Nephron (organoid): ENCODE results near the gene ABHD6.
"Not testable (repeated sequence)": the region's sequence is repeated elsewhere in the genome, so short reads cannot be mapped to it uniquely, and the experiment has no call there.

ENCODE experiments used
- H3K27ac Mint-ChIP-seq, 3 experiments: 2 replicates each; pipeline ENCODE4 v1.8.0; 2020; ENCODE audit warnings: mixed read lengths in 3 of 3, mild to moderate bottlenecking in 2 of 3, moderate library complexity in 1 of 3
- H3K27me3 Mint-ChIP-seq: 2 replicates; pipeline ENCODE4 v1.8.0; 2021; ENCODE audit warnings: low read depth, mild to moderate bottlenecking, moderate library complexity, mixed read lengths
- H3K36me3 Mint-ChIP-seq: 2 replicates; pipeline ENCODE4 v1.8.0; 2020; ENCODE audit warnings: low read depth, mixed read lengths
- H3K4me1 Mint-ChIP-seq: 2 replicates; pipeline ENCODE4 v1.8.0; 2020; ENCODE audit warnings: mixed read lengths
- H3K4me3 Mint-ChIP-seq, 3 experiments: 2 replicates each; pipeline ENCODE4 v1.8.0; 2020; ENCODE audit warnings: mild to moderate bottlenecking in 3 of 3, mixed read lengths in 3 of 3, moderate library complexity in 2 of 3
- H3K9me3 Mint-ChIP-seq: 2 replicates; pipeline ENCODE4 v1.8.0; 2020; ENCODE audit warnings: mixed read lengths
- TF ChIP-seq, protein P1 (sequence below), 3 experiments: fragments of 200-600 bp; sonication (generic); IDR thresholded peaks; one replicate each; pipeline ENCODE4 v1.5.0; 2021; ENCODE audit warnings: antibody characterized with exemption in 3 of 3; ENCODE audit not compliant: unreplicated experiment in 3 of 3

The ABHD6 gene

DNA sequence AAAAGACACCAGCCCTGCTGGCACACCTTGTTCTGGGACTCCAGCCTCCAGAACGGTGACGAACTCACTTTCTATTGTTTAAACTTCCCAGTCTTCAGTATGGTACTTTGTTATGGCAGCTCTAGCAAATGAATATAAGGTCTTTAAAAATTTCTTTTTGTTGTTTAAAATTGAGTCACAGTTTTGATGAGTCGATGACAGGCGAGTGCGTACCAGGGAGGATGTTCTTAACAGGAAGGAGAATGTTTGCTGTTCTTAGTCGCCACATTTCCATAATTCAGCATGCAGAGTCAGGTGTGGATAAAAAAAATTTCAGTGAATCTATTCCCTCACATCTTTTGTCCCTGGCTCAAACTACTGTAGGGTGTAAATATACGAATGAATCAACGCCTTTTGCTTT lies 39.2 kb upstream of the ABHD6 start:
- peaks cover 18% of the 10 kb centered on the region for H3K4me1 Mint-ChIP-seq
- no peaks in the 10 kb centered on the region for H3K9me3 Mint-ChIP-seq
- TF ChIP-seq, protein P1, sequence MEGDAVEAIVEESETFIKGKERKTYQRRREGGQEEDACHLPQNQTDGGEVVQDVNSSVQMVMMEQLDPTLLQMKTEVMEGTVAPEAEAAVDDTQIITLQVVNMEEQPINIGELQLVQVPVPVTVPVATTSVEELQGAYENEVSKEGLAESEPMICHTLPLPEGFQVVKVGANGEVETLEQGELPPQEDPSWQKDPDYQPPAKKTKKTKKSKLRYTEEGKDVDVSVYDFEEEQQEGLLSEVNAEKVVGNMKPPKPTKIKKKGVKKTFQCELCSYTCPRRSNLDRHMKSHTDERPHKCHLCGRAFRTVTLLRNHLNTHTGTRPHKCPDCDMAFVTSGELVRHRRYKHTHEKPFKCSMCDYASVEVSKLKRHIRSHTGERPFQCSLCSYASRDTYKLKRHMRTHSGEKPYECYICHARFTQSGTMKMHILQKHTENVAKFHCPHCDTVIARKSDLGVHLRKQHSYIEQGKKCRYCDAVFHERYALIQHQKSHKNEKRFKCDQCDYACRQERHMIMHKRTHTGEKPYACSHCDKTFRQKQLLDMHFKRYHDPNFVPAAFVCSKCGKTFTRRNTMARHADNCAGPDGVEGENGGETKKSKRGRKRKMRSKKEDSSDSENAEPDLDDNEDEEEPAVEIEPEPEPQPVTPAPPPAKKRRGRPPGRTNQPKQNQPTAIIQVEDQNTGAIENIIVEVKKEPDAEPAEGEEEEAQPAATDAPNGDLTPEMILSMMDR (IDR thresholded peaks at IDR 0.05; ENCODE audit: unreplicated experiment in 3 of 3) = no peak

DNA sequence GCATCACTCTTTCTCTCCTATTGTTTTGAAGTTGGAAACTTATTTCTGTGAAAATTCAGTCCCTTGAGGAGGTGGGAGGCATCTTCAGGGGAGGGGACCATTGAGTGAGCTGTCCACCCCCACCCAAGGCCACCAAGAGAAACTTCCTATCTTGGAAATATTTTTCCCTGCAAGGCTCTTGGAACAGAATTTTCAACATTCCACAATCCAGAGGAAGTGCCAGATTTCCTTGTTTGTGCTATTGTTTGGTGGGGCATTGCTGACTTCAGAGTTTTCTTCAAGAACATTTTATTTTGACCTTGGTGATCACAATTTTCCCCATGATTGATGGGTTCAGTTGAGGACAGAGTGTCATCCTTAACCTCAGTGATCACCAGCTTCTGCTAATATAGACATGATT lies 38.8 kb upstream of the ABHD6 start:
- no peaks in the 10 kb centered on the region for H3K9me3 Mint-ChIP-seq
- TF ChIP-seq, protein P1 (IDR thresholded peaks at IDR 0.05; ENCODE audit: unreplicated experiment in 3 of 3) = no peak
- no peak overlapping the region for H3K4me3 Mint-ChIP-seq
- H3K4me1 Mint-ChIP-seq = peaks cover 18% of the 10 kb centered on the region
- H3K27ac Mint-ChIP-seq = no peak overlapping the region
- H3K27me3 Mint-ChIP-seq = peaks cover 16% of the 10 kb centered on the region
- no peaks in the 10 kb centered on the region for H3K36me3 Mint-ChIP-seq

More for the DNA sequence above, 39.2 kb upstream of the ABHD6 start:
- H3K27ac Mint-ChIP-seq = no peak overlapping the region
- no peak overlapping the region for H3K4me3 Mint-ChIP-seq
- peaks cover 14% of the 10 kb centered on the region for H3K27me3 Mint-ChIP-seq
- H3K36me3 Mint-ChIP-seq = no peaks in the 10 kb centered on the region

- Mint-ChIP-seq H3K4me3 (no peak overlapping the region), H3K4me1 (peaks cover 18% of the 10 kb centered on the region), H3K27ac (peak overlapping the region; percentile 28 to 80 (median 67)), H3K36me3 (no peaks in the 10 kb centered on the region), H3K9me3 (no peaks in the 10 kb centered on the region), H3K27me3 (peaks cover 21% of the 10 kb centered on the region)
- TF ChIP-seq, protein P1 (IDR thresholded peaks at IDR 0.05; ENCODE audit: unreplicated experiment in 3 of 3) = no peak
These were observed 37.4 kb upstream of the ABHD6 start for GRCh38 chr3:58200121-58200709.

- H3K9me3 Mint-ChIP-seq = no peaks in the 10 kb centered on the region
- H3K27ac Mint-ChIP-seq = peak overlapping the region; percentile 28 to 80 (median 67)
- H3K36me3 Mint-ChIP-seq = no peaks in the 10 kb centered on the region
- TF ChIP-seq, protein P1 (IDR thresholded peaks at IDR 0.05; ENCODE audit: unreplicated experiment in 3 of 3) = no peak
- peaks cover 18% of the 10 kb centered on the region for H3K4me1 Mint-ChIP-seq
- H3K4me3 Mint-ChIP-seq = no peak overlapping the region
- peaks cover 25% of the 10 kb centered on the region for H3K27me3 Mint-ChIP-seq
These were observed 36.7 kb upstream of the ABHD6 start for GRCh38 chr3:58200846-58201355.

- H3K27ac Mint-ChIP-seq = peak overlapping the region; percentile 28 to 80 (median 67)
- H3K36me3 Mint-ChIP-seq, H3K4me3 Mint-ChIP-seq: not testable (repeated sequence)
These were observed 36.1 kb upstream of the ABHD6 start for GRCh38 chr3:58201451-58201850.

GRCh38 chr3:58202917-58203360 lies 34.7 kb upstream of the ABHD6 start:
- H3K36me3 Mint-ChIP-seq = no peaks in the 10 kb centered on the region
- peaks cover 31% of the 10 kb centered on the region for H3K27me3 Mint-ChIP-seq
- TF ChIP-seq, protein P1 (IDR thresholded peaks at IDR 0.05; ENCODE audit: unreplicated experiment in 3 of 3) = no peak
- H3K9me3 Mint-ChIP-seq = no peaks in the 10 kb centered on the region
- no peak overlapping the region for H3K27ac Mint-ChIP-seq
- peaks cover 18% of the 10 kb centered on the region for H3K4me1 Mint-ChIP-seq
- H3K4me3 Mint-ChIP-seq = no peak overlapping the region

More at GRCh38 chr3:58201451-58201850, 36.1 kb upstream of the ABHD6 start:
- H3K9me3 Mint-ChIP-seq = not testable (repeated sequence)
- Mint-ChIP-seq H3K4me1 (peaks cover 18% of the 10 kb centered on the region), H3K27me3 (peaks cover 29% of the 10 kb centered on the region)
